ENCODE data around the gene FMNL2.

FMNL2 gene

DNA sequence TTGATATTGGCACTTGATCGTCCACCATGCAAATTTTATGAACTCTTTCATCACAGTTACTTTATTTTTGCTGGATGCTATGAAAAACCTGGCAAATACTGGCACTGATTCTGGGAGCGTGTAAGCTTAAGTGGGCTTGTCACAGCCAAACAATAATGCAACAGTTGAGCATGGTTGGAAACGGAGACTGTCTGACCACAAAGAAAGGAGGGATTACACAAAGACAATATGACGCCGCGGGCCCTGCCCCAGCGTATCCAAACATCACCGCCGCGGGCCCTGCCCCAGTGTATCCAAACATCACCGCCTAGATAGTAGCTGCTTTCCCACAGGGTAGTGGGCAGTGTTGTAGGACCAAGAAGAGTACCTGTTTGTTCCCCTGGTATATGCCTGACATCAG, 246.4 kb downstream of the FMNL2 start:
- DNase-seq: no peak

DNA sequence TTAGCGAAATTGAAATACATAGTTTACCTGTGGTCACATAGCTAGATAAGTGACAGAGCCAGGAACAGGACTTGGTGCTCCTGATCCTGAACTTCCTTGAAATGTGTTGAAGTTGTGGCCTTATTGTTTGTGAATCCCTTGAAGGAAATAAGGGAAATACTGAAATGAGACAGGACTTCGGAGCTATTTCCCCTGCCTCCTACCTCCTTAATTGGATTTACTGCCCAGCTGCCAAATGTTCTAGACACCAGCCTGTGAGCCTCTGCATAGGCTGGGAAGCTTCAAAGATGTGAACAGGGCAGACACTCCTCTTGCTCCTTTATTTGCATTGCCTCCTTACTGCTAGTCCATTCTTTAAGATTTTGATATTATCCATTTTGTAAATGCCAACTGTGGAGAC, 247.1 kb downstream of the FMNL2 start:
- peak in 1 of 2 experiments; percentile 62 for DNase-seq
- TF ChIP-seq GATA1 (IDR thresholded peaks at IDR 0.05; ENCODE audit: low read depth, low read length) (no peak), POLR2A (IDR thresholded peaks at IDR 0.05; ENCODE audit: low read length) (no peak)

More for the DNA sequence above, 246.4 kb downstream of the FMNL2 start:
- TF ChIP-seq GATA1 (IDR thresholded peaks at IDR 0.05; ENCODE audit: low read depth, low read length): no peak
- TF ChIP-seq POLR2A (IDR thresholded peaks at IDR 0.05; ENCODE audit: low read length): no peak

DNA sequence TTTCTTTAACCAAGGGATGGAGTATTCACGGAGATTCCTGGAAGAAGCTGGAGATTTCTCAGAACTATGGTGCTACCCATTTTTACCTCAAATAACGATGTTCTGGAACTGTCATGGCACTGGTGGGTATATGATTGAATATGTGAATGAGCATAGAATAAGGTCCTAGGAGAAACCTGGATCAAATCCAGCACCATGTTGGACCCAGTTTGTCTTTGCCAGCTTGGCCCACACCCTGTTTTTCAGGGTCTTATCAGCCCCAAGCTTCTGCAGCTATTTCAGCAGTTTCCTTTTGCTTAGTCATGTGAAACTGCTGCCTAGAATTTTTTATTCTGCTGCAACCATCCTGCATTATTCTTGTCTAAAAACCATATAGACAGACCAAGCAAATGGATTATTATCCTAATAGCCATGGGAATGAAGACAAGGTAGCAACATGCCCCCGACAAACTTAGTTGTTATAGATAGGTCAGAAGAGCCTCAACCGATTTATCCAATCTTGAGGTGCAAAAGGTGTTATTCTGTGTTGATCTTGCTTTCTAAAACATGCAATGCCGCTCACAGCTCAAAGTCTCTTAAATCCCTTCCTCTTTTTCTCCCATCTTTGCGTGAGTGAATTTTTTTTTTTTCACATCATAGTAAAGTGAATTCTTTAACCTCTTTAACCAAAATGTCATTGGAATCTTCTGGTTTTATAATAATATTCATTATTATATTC, 248.7 kb downstream of the FMNL2 start:
- peak; percentile 97 to 98 for DNase-seq
- TF ChIP-seq GATA1 (IDR thresholded peaks at IDR 0.05; ENCODE audit: low read depth, low read length) (peak; percentile 56), POLR2A (IDR thresholded peaks at IDR 0.05; ENCODE audit: low read length) (peak; percentile 58)

GRCh38 chr2:152584301-152584700, 249.3 kb downstream of the FMNL2 start:
- TF ChIP-seq GATA1 (IDR thresholded peaks at IDR 0.05; ENCODE audit: low read depth, low read length): no peak
- TF ChIP-seq POLR2A (IDR thresholded peaks at IDR 0.05; ENCODE audit: low read length): no peak
- peak in 1 of 2 experiments; percentile 75 for DNase-seq

GRCh38 chr2:152585830-152586484, 251.0 kb downstream of the FMNL2 start:
- TF ChIP-seq GATA1 (IDR thresholded peaks at IDR 0.05; ENCODE audit: low read depth, low read length): no peak
- TF ChIP-seq POLR2A (IDR thresholded peaks at IDR 0.05; ENCODE audit: low read length): no peak
- DNase-seq: peak; percentile 29 to 55

GRCh38 chr2:152587187-152587947, 252.4 kb downstream of the FMNL2 start:
- TF ChIP-seq GATA1 (IDR thresholded peaks at IDR 0.05; ENCODE audit: low read depth, low read length) (no peak), POLR2A (IDR thresholded peaks at IDR 0.05; ENCODE audit: low read length) (no peak)
- DNase-seq: peak; percentile 23 to 53

- TF ChIP-seq POLR2A (IDR thresholded peaks at IDR 0.05; ENCODE audit: low read length) (no peak), GATA1 (IDR thresholded peaks at IDR 0.05; ENCODE audit: low read depth, low read length) (no peak)
- DNase-seq: no peak
These were observed 254.0 kb downstream of the FMNL2 start for GRCh38 chr2:152588998-152589397.

GRCh38 chr2:152594022-152594766, 259.2 kb downstream of the FMNL2 start:
- peak; percentile 8 to 29 for DNase-seq
- TF ChIP-seq GATA1 (IDR thresholded peaks at IDR 0.05; ENCODE audit: low read depth, low read length) (no peak), POLR2A (IDR thresholded peaks at IDR 0.05; ENCODE audit: low read length) (no peak)

DNA sequence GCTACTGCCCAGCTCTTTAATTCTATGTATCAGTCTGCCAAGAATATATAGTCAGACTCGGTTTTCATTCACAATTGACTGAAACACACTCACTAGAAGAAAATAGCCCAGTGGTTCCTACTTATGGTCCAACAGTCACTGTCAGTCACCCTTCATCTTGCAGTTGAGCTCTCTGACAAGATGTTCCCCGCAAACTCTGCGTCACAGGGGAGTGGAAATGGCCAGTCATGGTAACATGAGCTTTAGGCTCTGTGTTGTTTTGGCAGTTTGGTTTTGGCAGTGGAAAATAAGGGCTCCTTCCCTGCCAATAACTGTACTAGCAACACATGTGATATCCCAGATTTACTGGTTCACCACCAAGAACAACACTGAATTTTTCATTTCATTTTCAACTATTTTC, 259.8 kb downstream of the FMNL2 start:
- TF ChIP-seq POLR2A (IDR thresholded peaks at IDR 0.05; ENCODE audit: low read length) (no peak), GATA1 (IDR thresholded peaks at IDR 0.05; ENCODE audit: low read depth, low read length) (no peak)
- no peak for DNase-seq

GRCh38 chr2:152598975-152599759, 264.2 kb downstream of the FMNL2 start:
- DNase-seq: no peak
- TF ChIP-seq POLR2A (IDR thresholded peaks at IDR 0.05; ENCODE audit: low read length) (no peak), GATA1 (IDR thresholded peaks at IDR 0.05; ENCODE audit: low read depth, low read length) (no peak)

GRCh38 chr2:152600051-152600657, 265.2 kb downstream of the FMNL2 start:
- DNase-seq: peak in 1 of 2 experiments; percentile 14
- TF ChIP-seq GATA1 (IDR thresholded peaks at IDR 0.05; ENCODE audit: low read depth, low read length) (no peak), POLR2A (IDR thresholded peaks at IDR 0.05; ENCODE audit: low read length) (no peak)

GRCh38 chr2:152600697-152601096, 265.7 kb downstream of the FMNL2 start:
- DNase-seq: peak; percentile 14 to 31
- TF ChIP-seq GATA1 (IDR thresholded peaks at IDR 0.05; ENCODE audit: low read depth, low read length) (no peak), POLR2A (IDR thresholded peaks at IDR 0.05; ENCODE audit: low read length) (no peak)

Data from erythroblast (primary cell).